Muscle of arm (tissue), 12 donors: ENCODE data around the gene ACSL1. TPM values are rescaled to one million over a fixed set of nuclear protein-coding genes. Genes with fewer than 3 reads are reported as not detected.
"Not testable (repeated sequence)": the region's sequence is repeated elsewhere in the genome, so short reads cannot be mapped to it uniquely, and the experiment has no call there.

ENCODE experiments used
- DNase-seq: peaks from one replicate; pipeline ENCODE4 v3.0.0-alpha.2; 2013
- polyA plus RNA-seq, 12 donors: library from polyadenylated mRNA; unstranded; fragments of 120-200 nt; gene quantifications; one replicate each; pipeline ENCODE4 v1.2.1, GENCODE V29; 2013; ENCODE audit not compliant: insufficient read length in 12 of 12

ACSL1 gene
- polyA plus RNA-seq, 12 donors: 27.1 to 64.0 (median 53.9) TPM; not detected in 1

GRCh38 chr4:184845367-184846021, 19.7 kb upstream of the ACSL1 start:
- peak; percentile 27 for DNase-seq

- no peak for DNase-seq
Observed at GRCh38 chr4:184844742-184845141, 19.0 kb upstream of the ACSL1 start.

GRCh38 chr4:184843984-184844554, 18.3 kb upstream of the ACSL1 start:
- DNase-seq: no peak

- DNase-seq: not testable (repeated sequence)
Observed at GRCh38 chr4:184839075-184839399, 13.3 kb upstream of the ACSL1 start.

GRCh38 chr4:184838249-184839074, 12.7 kb upstream of the ACSL1 start:
- DNase-seq: no peak

- DNase-seq: no peak
Observed at GRCh38 chr4:184836613-184837012, 10.8 kb upstream of the ACSL1 start.

GRCh38 chr4:184833046-184833838, 7.5 kb upstream of the ACSL1 start:
- DNase-seq: no peak

- DNase-seq: no peak
Observed at GRCh38 chr4:184831153-184831552, 5.4 kb upstream of the ACSL1 start.

- no peak for DNase-seq
Observed at GRCh38 chr4:184826691-184827270, 1.0 kb upstream of the ACSL1 start.

- no peak for DNase-seq
Observed at GRCh38 chr4:184825141-184825895, 450 bp downstream of the ACSL1 start.

GRCh38 chr4:184824776-184825084, 1.0 kb downstream of the ACSL1 start:
- DNase-seq: no peak

- DNase-seq: no peak
Observed at GRCh38 chr4:184824081-184824775, 1.5 kb downstream of the ACSL1 start.

- no peak for DNase-seq
Observed at GRCh38 chr4:184823014-184823413, 2.8 kb downstream of the ACSL1 start.

GRCh38 chr4:184822356-184822755, 3.4 kb downstream of the ACSL1 start:
- no peak for DNase-seq

- no peak for DNase-seq
Observed at GRCh38 chr4:184821242-184821641, 4.5 kb downstream of the ACSL1 start.

- DNase-seq: no peak
Observed at GRCh38 chr4:184819786-184820185, 6.0 kb downstream of the ACSL1 start.

GRCh38 chr4:184818216-184818564, 7.6 kb downstream of the ACSL1 start:
- DNase-seq: no peak

- DNase-seq: no peak
Observed at GRCh38 chr4:184817494-184818215, 8.1 kb downstream of the ACSL1 start.

GRCh38 chr4:184816962-184817361, 8.8 kb downstream of the ACSL1 start:
- no peak for DNase-seq
